DND-41 (cell line): Measurements from ENCODE around the gene GNAS.

Source experiments
- ATAC-seq: fragments of 200-7000 bp; cut with Tn5 transposase; 3 replicates; pipeline ENCODE4 v1.9.1; 2021; ENCODE audit warnings: low read depth; ENCODE audit not compliant: insufficient read depth
- DNase-seq: peaks from one replicate; pipeline ENCODE4 v3.0.0-alpha.2; 2020
- H2AFZ ChIP-seq: 2 replicates; pipeline ENCODE4 v1.6.0; 2012; ENCODE audit warnings: low read depth, low read length
- H3K27ac ChIP-seq: 2 replicates; pipeline ENCODE4 v1.5.1; 2012; ENCODE audit warnings: low read length, inconsistent platforms
- H3K27me3 ChIP-seq: fragments of 200-600 bp; sonication (generic); 2 replicates; pipeline ENCODE4 v1.6.0; 2012; ENCODE audit warnings: low read length, mild to moderate bottlenecking, inconsistent platforms; ENCODE audit not compliant: insufficient read depth, poor library complexity
- H3K36me3 ChIP-seq: 2 replicates; pipeline ENCODE4 v1.5.1; 2012; ENCODE audit warnings: low read length, inconsistent platforms; ENCODE audit not compliant: insufficient read depth
- H3K4me1 ChIP-seq: 2 replicates; pipeline ENCODE4 v1.5.1; 2012; ENCODE audit warnings: mild to moderate bottlenecking, low read length; ENCODE audit not compliant: insufficient read depth
- H3K4me2 ChIP-seq: 2 replicates; pipeline ENCODE4 v1.6.0; 2012; ENCODE audit warnings: mild to moderate bottlenecking, moderate library complexity, low read length, inconsistent platforms; ENCODE audit not compliant: insufficient read depth
- H3K4me3 ChIP-seq, 2 experiments: fragments of 200-600 bp in 1 of 2; shearing (Covaris generic) in 1 of 2; 2 replicates each; pipeline ENCODE4 v1.5.1; 2012 to 2016; ENCODE audit warnings: inconsistent platforms in 2 of 2, low read length in 2 of 2, mild to moderate bottlenecking in 2 of 2, low read depth in 1 of 2, moderate library complexity in 1 of 2
- H3K79me2 ChIP-seq: 2 replicates; pipeline ENCODE4 v1.6.0; 2012; ENCODE audit warnings: low read length, inconsistent platforms; ENCODE audit not compliant: insufficient read depth
- H3K9ac ChIP-seq: 2 replicates; pipeline ENCODE4 v1.6.0; 2012; ENCODE audit warnings: low read depth, mild to moderate bottlenecking, inconsistent platforms, low read length, moderate library complexity
- H3K9me3 ChIP-seq: 2 replicates; pipeline ENCODE4 v1.5.1; 2012; ENCODE audit warnings: low read length, moderate library complexity, mild to moderate bottlenecking, inconsistent platforms; ENCODE audit not compliant: insufficient read depth, severe bottlenecking
- H4K20me1 ChIP-seq: 2 replicates; pipeline ENCODE4 v1.6.0; 2012; ENCODE audit warnings: low read length; ENCODE audit not compliant: insufficient read depth
- EZH2 ChIP-seq: IDR thresholded peaks from 3 replicates; pipeline ENCODE4 v1.6.1; 2012; ENCODE audit warnings: borderline replicate concordance, low read depth, mild to moderate bottlenecking, moderate library complexity, low read length, inconsistent platforms; ENCODE audit not compliant: severe bottlenecking
- TF ChIP-seq, protein P1 (sequence below): IDR thresholded peaks from 2 replicates; pipeline ENCODE4 v1.5.1; 2012; ENCODE audit warnings: borderline replicate concordance, low read length, moderate library complexity, mild to moderate bottlenecking; ENCODE audit not compliant: poor library complexity, severe bottlenecking; ENCODE audit errors: extremely low read depth

GNAS gene

GRCh38 chr20:58923117-58923712, 70.7 kb downstream of the GNAS start:
- TF ChIP-seq EZH2: no peak
- TF ChIP-seq, protein P1, sequence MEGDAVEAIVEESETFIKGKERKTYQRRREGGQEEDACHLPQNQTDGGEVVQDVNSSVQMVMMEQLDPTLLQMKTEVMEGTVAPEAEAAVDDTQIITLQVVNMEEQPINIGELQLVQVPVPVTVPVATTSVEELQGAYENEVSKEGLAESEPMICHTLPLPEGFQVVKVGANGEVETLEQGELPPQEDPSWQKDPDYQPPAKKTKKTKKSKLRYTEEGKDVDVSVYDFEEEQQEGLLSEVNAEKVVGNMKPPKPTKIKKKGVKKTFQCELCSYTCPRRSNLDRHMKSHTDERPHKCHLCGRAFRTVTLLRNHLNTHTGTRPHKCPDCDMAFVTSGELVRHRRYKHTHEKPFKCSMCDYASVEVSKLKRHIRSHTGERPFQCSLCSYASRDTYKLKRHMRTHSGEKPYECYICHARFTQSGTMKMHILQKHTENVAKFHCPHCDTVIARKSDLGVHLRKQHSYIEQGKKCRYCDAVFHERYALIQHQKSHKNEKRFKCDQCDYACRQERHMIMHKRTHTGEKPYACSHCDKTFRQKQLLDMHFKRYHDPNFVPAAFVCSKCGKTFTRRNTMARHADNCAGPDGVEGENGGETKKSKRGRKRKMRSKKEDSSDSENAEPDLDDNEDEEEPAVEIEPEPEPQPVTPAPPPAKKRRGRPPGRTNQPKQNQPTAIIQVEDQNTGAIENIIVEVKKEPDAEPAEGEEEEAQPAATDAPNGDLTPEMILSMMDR: no peak
- H3K27ac ChIP-seq: no peak overlapping the region
- H3K36me3 ChIP-seq: no peaks in the 10 kb centered on the region
- H4K20me1 ChIP-seq: no peaks in the 10 kb centered on the region
- H3K4me1 ChIP-seq: no peaks in the 10 kb centered on the region
- no peak overlapping the region for H3K9ac ChIP-seq
- ATAC-seq: no peak
- peaks cover 30% of the 10 kb centered on the region for H3K27me3 ChIP-seq
- H3K4me2 ChIP-seq: no peak overlapping the region
- no peaks in the 10 kb centered on the region for H3K9me3 ChIP-seq
- H3K4me3 ChIP-seq: no peak overlapping the region
- H2AFZ ChIP-seq: no peak overlapping the region
- no peaks in the 10 kb centered on the region for H3K79me2 ChIP-seq
- DNase-seq: no peak

DNA sequence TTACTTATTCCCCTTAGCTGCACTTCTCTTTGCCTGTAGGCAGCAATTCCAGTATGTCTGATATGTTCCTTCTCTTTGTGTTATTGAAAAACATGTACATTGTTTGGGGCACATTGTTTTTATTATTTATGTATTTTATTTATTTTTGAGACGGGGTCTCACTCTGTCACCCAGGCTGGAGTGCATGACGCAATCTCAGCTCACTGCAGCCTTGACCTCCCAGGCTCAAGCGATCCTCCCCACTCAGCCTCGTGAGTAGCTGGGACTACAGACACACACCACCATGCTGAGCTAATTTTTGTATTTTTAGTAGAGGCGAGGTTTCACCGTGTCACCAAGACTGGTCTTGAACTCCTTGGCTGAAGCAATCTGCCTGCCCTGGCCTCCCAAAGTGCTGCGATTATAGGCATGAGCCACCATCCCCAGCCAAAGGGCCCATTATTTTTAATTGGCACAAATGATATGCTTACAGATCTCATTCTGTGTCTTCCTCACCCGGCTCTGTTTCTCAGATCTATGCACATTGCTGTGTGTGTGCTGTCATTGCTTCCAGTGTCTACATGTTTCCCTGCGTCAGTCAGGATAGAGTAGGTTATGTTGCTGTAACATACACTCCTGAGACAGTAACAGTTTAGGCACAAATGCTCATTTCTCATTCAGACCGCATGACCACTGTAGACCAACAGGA, 74.4 kb downstream of the GNAS start:
- no peaks in the 10 kb centered on the region for H3K79me2 ChIP-seq
- no peak overlapping the region for H3K27ac ChIP-seq
- no peak overlapping the region for H2AFZ ChIP-seq
- H3K9me3 ChIP-seq: no peaks in the 10 kb centered on the region
- H4K20me1 ChIP-seq: no peaks in the 10 kb centered on the region
- no peak for ATAC-seq
- H3K4me2 ChIP-seq: no peak overlapping the region
- no peak overlapping the region for H3K9ac ChIP-seq
- no peak overlapping the region for H3K4me3 ChIP-seq
- H3K4me1 ChIP-seq: no peaks in the 10 kb centered on the region
- H3K27me3 ChIP-seq: peaks cover 21% of the 10 kb centered on the region
- TF ChIP-seq, protein P1: no peak
- TF ChIP-seq EZH2: no peak
- H3K36me3 ChIP-seq: no peaks in the 10 kb centered on the region
- no peak for DNase-seq

DNA sequence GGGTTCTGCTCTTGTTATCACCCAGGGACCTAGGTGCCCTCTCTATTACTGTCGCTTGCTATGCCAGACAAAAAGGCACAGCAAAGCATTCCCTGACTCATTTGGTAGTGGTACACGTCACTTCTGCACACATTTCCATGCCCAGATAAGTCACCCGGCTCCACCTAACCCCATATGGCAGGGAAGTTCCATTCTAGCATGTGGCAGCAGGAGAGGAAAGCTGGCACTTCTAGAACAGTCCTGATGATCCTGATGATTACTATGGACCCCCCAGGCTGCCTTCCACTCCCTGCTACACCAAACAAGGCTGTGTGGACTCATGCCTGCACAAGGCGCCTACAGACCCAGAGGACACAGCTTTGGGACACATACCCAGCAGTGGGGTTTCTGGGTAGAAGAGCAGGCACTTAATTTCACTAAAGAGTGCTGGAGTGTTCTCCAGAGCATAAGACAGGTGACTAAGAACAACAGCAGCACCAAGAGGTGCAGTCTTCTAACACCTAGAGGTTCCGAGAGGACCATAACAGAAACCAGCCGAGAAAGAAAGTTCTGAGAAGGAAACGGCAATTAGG, 75.1 kb downstream of the GNAS start:
- peaks cover 18% of the 10 kb centered on the region for H3K27me3 ChIP-seq
- H3K4me2 ChIP-seq: no peak overlapping the region
- H3K27ac ChIP-seq: no peak overlapping the region
- H3K79me2 ChIP-seq: no peaks in the 10 kb centered on the region
- no peaks in the 10 kb centered on the region for H3K36me3 ChIP-seq
- no peaks in the 10 kb centered on the region for H4K20me1 ChIP-seq
- DNase-seq (no peak), ATAC-seq (no peak)
- no peaks in the 10 kb centered on the region for H3K9me3 ChIP-seq
- H3K9ac ChIP-seq: no peak overlapping the region
- no peaks in the 10 kb centered on the region for H3K4me1 ChIP-seq
- no peak overlapping the region for H2AFZ ChIP-seq
- TF ChIP-seq, protein P1: no peak
- no peak for TF ChIP-seq EZH2
- H3K4me3 ChIP-seq: no peak overlapping the region
